ENCODE results near the gene MRGPRX3.
"Not testable (repeated sequence)": the region's sequence is repeated elsewhere in the genome, so short reads cannot be mapped to it uniquely, and the experiment has no call there.

MRGPRX3 gene

DNA sequence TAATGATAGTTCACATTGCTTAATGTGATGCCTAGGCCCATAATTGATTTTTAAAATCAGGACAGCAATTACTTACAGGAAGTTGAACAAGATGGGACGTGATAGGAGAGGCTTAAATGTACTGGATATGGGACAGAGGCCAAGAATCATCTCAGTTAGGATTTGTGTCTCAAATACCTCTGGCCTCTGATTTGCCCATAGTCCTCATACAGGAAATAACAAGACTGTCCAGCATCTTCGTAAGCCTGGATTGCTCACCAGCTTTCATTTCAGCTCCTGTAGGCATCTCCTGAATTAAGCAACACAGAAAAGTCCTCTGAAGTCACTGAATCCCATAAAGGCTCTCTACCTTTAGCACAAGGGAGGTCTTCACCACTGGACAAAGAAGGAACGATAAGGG is at the start of gene MRGPRX3:
MRGPRX3 (plus strand) TSS at position 231 of the 400 bp plus-strand sequence. CDS start 4,632 bp downstream, outside the sequence.
- DNase-seq: no peak

DNA sequence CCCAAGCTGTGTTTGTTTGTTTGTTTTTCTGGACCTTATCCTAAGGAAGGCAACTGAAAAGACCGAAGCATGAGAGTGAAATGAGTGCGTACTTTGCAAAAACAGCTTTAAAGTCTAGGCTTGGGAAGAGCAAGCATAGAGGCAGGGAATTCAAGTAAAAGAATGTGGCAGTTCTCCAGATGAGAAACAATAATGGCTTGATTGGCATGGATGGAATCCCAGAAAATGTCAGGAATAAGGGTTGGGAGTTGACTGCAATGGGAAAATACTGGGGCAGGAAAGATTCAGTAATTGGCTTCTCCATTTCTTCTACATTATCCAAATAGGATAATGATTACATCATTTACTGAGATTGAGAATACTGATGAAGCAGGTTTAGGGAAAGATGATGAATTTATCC is 44.0 kb upstream of the MRGPRX3 start:
- DNase-seq: no peak

DNA sequence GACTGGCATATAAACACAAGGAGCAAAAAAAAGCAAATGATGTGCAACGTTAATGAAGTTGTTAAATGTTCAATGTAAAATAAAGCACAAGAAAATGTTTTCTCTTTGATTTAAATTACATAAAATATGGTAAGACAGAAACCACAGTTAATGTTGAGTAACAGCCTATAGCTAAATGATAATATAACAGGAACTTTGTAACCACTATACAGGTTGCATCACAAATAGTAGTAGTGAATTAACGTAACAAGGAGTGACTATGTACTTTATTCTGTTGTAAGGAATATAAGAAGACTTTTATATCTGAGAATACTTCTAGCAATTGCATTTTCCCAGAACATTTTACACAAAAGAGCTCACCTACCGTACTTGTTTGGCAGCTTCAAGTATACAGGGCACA is 43.4 kb upstream of the MRGPRX3 start:
- DNase-seq: no peak

DNA sequence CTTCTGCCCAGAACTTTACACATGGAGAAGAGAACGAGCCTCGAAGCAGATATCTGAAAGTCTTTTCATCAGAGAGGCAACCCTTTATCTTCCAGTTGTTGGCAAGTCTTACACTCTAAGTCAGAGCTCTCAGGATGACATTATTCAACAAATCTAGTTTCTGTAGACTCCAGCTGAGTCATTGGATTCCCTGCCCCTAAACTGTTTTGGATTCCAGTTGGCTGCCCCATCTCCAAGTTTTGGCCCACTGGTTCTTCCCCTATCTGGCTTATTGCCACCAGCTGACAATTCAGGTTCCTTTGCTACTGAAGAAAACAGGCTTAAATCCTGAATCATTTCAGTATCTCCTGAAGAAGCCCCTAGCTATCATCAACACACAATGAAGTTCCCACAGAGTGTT is 40.6 kb upstream of the MRGPRX3 start:
- no peak for DNase-seq

DNA sequence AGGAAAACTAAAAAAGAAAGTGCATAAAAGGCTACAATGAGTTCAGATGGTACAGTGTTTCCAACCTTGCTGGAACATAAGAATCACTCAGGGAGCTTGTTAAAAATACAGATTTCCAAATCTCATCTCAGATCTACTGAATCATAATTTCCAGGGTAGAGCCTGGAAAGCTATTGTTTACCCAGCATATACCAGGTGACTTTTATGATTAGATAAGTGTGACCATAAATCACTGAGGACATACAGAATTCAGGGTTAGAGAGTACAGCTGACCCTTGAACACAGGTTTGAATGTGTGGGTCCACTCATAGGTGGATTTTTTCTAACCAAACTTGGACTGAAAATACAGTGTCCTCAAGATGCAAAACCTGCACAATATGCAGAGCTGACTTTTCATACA is 38.4 kb upstream of the MRGPRX3 start:
- no peak for DNase-seq

DNA sequence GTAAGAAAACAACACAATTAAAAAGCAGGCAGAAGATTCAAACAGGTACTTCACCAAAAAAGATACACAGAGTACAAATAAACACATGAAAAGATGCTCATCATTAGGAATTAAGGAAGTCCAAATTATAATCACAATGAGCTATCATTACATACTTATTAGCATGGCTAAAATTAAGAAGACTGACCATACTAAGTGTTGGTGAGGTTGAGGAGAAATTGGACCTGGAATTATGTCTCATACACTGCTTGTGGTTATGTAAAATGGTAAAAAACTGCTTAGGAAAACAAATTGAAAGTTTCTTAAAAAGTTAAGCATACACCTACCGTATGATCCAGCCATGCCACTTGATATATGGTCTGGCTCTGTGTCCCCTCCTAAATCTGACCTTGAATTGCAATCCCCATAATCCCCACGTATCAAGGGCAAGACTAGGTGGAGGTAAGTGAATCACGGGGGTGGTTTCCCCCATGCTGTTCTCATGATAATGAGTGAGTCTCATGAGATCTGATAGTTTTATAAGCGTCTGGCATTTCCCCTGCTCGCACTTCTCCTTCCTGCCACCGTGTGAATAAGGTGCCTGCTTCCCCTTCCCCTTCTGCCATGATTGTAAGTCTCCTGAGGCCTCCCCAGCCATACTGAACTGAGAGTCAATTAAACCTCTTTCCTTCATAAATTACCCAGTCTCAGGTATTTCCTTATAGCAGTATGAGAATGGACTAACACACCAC is 31.3 kb upstream of the MRGPRX3 start:
- DNase-seq: no peak

DNA sequence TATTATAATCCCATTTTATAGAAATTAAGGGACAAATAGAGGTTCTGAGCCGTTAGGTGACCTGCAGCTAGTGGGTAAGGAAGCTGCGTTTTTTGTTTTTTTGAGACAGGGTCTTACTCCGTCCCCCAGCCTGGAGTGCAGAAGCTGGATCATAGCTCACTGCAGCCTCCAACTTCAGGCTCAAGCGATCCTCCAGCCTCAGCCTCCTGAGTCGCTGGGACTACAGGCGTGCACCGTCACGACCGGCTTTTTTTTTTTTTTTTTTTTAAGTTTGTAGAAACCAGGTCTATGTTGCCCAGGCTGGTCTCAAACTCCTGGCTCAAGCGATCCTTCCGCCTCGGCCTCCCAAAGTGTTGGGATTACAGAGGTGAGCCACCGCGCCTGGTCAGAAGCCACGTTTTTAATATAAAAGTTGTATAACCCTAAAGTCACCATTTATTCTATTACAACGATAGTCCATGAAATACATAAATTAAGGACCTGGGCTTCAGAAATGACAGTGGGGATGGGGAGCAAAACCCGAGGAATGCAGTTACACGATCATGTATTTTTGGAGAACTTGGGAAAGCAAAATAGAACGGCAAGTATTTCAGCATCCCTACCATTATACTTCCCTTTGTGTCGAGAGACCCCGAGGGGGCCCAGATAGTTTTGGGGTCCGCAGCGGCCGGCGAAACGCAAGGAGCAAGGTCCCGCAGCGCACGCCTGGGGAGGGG is 27.1 kb upstream of the MRGPRX3 start:
- DNase-seq: no peak

DNA sequence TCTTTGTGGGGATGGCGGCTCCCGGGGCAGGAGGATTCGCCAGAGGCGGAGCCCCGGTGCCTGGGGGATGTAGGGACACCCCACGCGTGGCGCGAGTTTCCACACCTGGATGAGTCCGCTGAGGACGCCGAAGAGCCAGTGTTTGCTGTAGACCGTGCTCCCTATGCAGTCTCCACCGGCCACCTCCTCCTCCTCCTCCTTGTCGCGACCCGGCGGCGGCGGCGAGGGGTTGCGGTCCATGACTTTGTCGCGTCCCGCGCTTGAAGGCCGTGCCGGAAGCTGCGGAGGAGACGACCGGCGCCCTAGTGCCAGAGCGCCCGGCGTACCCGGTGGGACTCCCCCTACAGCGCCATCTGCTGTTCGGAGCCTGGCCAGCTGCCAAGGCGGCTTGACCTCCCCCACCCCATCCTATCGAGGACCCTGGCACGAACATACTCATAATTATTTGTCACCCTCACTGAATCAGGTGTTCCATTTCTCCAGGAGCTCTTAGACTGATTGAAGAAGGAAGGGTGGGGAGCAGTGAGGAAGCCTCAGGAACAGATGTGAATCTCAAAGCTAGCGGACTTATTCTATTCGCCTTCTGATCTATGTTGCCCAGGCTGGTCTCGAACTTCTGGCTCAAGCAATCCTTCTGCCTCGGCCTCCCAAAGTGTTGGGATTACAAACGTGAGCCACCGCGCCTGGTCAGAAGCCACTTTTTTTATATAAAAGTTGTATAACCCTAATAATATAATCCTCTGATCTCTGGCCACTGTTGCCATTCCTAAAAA is 26.4 kb upstream of the MRGPRX3 start, which contains the start of gene SAAL1:
SAAL1 (minus strand) TSS at position 281 of the 773 bp plus-strand sequence; CDS start at position 240, 41 bp downstream.
- peak; percentile 33 for DNase-seq

DNA sequence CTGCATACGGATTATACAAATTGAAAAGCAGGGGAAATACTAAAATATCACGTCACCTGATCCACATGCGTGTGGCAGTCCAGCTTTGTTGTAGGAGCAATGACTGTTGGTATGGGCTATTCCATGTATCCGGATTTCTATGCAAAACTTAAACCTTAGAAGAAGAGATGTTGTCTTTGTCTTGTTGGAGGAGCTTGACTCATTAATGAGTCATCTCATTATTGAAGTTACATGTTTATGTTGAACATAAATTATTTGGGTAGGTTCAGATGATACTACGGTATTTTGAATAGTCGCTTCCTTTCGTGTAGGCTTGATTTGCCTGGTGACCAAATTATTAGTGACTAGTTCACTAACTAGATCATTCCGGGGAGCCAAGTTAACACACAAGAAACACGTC is 25.7 kb upstream of the MRGPRX3 start:
- no peak for DNase-seq

DNA sequence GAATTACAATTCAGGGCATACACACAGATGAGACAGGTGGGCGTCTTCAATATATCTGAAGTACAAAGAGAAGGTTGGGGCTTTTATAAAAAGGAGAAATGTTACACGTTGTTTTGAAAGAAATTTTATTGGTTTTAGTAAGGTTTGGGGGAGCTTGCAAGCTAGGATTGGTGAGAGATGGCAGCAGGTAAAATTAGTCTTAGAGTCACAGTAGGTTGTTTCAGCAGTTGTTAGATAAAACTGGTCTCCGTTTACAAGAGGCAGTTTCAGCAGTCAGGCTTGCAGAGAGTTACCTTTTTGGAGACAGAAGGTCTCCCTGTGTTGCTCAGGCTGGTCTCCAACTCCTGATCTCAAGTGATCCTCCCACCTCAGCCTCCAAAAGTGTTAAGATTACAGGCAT is 24.1 kb upstream of the MRGPRX3 start:
- no peak for DNase-seq

DNA sequence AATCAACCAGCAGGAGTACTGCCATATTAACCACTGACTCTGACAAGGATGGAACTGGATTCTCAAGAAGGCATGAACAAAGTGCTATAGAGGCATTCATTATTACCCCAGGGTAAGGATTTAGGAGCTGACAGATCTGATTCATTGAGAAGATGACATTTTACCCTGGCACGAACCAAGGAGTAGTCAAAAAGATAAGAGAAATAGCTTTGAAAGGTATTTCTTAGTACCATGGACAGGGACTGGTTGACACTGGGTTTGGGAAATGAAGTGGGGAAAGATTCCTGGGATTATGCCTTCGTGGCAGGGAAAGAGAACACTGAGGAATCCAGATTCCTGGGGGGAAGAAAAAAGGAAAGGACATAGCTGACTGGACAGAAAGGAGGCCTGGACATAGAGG is 21.4 kb upstream of the MRGPRX3 start:
- no peak for DNase-seq

DNA sequence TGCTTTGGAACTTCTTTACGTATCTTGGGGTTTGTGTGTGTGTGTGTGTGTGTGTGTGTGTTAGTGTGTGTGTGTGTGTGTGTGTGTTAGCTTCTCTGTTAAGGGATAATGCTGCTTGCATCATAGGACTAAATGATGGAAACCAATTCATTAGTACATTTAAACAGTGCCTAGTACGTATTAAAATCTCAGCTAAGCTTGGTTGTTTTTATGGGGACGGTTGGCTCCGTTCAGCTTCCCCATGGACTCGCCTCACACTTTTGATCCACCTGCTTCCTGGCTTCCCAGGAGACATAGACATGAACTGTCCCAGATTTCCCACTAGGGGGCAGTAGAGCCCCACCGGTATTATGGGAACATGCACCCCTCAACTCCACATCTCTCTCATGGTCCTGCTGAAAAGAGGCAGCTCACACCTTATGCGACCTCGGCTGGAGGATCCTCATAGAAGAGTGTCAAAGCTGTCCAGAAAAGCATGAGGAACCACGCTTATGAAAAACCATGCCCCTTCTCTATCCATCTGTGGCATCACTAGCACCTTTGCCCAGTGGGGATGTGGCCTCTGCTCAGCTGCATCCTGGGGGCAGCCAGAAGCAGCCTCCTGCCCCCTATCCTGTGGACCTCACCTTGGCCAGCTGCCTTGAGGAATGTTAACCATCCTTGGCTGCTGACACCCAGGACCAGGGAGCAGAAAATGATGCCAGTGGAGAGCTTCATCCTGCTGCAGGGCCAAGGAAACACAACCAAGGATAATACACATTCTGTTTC is 16.8 kb upstream of the MRGPRX3 start:
- no peak for DNase-seq

DNA sequence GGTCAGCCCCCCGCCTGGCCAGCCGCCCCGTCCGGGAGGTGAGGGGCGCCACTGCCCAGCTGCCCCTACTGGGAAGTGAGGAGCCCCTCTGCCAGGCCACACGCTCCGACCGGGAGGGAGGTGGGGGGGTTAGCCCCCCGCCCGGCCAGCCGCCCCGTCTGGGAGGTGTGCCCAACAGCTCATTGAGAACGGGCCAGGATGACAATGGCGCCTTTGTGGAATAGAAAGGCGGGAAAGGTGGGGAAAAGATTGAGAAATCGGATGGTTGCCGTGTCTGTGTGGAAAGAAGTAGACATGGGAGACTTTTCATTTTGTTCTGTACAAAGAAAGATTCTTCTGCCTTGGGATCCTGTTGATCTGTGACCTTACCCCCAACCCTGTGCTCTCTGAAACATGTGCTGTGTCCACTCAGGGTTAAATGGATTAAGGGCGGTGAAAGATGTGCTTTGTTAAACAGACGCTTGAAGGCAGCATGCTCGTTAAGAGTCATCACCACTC is 11.0 kb upstream of the MRGPRX3 start:
- not testable (repeated sequence) for DNase-seq

DNA sequence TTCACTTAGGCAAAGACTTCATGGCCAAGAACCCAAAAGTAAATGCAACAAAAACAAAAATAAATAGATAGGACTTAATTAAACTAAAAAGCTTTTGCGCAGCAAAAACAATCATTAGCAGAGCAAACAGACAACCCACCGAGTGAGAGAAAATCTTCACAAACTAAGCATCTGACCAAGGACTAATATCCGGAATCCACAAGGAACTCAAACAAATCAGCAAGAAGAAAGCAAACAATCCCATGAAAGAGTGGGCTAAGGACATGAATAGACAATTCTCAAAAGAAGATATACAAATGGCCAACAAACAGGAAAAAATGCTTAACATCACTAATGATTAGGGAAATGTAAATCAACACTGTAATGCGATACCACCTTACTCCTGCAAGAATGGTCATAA is 1.3 kb upstream of the MRGPRX3 start:
- not testable (repeated sequence) for DNase-seq

DNA sequence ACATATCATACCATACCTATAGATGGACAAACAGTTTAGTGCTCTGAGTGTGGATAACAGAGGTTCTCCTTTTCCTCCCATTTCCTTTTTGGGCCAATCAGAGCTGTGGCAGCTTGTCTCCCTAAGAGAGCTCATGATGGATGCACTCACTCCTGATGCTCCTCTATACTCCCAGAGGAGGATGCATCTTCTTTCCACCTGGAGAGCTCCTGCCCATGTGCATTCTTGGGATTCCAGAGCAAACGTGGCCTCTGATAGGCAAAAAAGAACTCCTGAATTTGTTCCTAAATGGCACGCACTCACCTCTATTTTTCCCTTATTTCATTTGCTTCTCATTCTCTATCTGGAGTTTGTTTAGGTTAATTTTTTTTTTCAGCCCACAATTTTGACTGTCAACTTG is 2.9 kb downstream of the MRGPRX3 start:
- no peak for DNase-seq

DNA sequence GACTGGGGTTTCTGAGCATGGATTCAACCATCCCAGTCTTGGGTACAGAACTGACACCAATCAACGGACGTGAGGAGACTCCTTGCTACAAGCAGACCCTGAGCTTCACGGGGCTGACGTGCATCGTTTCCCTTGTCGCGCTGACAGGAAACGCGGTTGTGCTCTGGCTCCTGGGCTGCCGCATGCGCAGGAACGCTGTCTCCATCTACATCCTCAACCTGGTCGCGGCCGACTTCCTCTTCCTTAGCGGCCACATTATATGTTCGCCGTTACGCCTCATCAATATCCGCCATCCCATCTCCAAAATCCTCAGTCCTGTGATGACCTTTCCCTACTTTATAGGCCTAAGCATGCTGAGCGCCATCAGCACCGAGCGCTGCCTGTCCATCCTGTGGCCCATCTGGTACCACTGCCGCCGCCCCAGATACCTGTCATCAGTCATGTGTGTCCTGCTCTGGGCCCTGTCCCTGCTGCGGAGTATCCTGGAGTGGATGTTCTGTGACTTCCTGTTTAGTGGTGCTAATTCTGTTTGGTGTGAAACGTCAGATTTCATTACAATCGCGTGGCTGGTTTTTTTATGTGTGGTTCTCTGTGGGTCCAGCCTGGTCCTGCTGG is 4.9 kb downstream of the MRGPRX3 start:
- no peak for DNase-seq

DNA sequence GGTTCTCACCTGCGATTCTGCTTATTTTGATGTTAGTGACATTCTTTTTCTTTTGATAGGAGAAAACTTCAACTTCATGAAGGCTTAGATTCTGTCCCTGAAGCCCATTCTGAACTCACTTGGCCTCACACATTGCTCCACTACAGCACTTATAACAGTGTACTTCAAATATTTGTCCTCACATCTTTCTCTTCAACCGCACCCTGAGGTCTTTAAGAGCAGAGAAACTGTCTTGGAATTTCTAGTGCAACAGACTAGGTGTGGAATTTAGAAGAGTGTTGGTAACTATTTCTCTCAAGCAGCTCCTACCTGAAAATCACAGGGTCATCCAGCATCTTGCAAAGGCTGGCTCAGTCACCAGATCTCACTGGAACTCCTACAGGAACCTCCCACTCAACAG is 7.8 kb downstream of the MRGPRX3 start:
- DNase-seq: no peak

DNA sequence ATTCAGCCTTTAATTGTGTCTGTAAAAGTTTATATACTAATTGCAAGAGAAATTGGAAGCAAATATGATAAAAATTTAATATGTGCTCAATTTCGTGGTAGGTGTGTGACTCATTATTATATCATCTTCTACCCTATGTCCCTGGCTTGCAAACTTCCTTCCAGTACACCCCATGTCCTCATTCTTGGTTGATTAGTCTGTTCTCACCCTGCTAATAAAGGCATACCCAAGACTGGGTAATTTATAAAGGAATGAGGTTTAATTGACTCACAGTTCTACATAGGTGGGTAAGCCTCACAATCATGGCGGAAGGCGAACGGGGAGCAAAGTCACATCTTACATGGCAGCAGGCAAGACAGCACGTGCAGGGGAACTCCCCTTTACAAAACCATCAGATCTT is 11.9 kb downstream of the MRGPRX3 start:
- no peak for DNase-seq

DNA sequence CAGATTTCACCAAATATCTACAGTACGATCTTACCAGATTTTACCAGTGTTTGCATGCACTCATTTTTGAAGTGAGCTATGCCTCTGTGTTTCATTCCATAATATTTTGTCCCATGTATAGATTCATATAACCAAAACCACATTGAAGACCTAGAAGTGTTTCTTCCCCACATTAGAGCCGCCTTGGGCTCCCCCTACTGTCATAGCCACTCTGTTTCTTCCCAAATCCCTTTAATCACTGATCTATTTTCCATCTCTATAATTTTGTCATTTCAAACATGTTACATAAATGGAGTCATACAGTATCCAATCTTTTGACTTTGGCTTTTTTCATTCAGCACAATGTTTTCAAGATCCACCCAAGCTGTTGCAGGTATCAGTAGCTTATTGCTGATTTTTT is 12.7 kb downstream of the MRGPRX3 start:
- no peak for DNase-seq

DNA sequence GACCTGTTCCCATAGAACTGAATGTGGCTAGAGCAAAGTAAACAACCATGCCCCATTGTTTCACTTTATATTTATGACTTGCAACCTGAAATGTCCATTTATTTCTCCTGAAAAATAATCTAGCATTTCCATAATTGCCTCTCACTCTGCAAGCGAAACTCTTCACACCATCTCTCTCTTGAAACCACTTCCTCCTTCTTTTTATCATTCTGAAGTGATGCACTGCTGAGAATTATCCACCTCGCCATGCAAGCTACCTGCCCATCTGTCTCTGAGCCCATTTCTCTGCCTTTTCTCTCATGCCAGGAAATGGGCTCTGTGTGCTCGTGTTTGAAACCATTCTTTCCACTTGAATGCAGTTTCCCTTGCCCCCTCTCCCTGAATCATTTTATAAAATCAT is 13.5 kb downstream of the MRGPRX3 start:
- DNase-seq: no peak

DNA sequence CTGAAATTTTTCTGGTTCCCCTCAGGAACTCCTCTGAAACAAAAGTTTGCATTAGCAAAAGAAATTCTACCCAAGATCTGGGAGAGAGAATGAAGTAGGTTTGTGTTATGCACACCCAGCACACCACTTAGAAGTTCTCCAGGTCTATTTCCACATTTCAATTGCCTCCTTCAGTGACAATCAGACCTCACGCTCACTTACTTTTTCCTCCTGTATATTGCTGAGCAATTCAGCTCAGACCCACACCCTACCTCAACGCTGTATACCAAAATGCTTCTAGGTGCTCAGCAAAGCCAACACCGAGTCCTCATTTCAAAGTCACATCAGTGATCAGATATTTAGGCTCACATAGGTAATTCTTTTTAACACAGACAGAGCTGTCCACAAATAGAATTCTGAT is 19.2 kb downstream of the MRGPRX3 start:
- no peak for DNase-seq

DNA sequence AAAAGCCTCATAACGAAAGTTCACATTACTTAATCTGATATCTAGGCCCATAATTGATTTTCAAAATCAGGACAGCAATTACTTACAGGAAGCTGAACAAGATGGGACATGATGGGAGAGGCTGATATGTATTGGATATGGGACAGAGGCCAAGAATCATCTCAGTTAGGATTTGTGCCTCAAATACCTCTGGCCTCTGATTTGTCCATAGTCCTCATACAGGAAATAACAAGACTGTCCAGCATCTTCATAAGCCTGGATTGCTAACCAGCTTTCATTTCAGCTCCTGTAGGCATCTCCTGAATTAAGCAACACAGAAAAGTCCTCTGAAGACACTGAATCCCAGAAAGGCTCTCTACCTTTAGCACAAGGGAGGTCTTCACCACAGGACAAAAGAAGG is 36.0 kb downstream of the MRGPRX3 start:
- no peak for DNase-seq

Data from amniotic stem cell (primary cell).